SW480 (cell line): ENCODE results near the gene C10orf53.

Source experiments
- DNase-seq: peaks from one replicate; pipeline ENCODE4 v3.0.0-alpha.2; 2016; ENCODE audit warnings: low spot score

The C10orf53 gene

GRCh38 chr10:49737474-49738201, 58.2 kb downstream of the C10orf53 start:
- no peak for DNase-seq

GRCh38 chr10:49738616-49739360, 59.3 kb downstream of the C10orf53 start:
- no peak for DNase-seq

GRCh38 chr10:49739426-49739825, 60.0 kb downstream of the C10orf53 start:
- DNase-seq, result no peak

GRCh38 chr10:49740346-49741107, 61.1 kb downstream of the C10orf53 start:
- DNase-seq, result no peak

GRCh38 chr10:49741108-49741995, 61.9 kb downstream of the C10orf53 start:
- no peak for DNase-seq

- no peak for DNase-seq
Measured at GRCh38 chr10:49742683-49743463, 63.4 kb downstream of the C10orf53 start.

- no peak for DNase-seq
Measured at GRCh38 chr10:49743464-49744075, 64.1 kb downstream of the C10orf53 start.

- DNase-seq, result no peak
Measured at GRCh38 chr10:49744091-49744685, 64.7 kb downstream of the C10orf53 start.

GRCh38 chr10:49744924-49745605, 65.6 kb downstream of the C10orf53 start:
- no peak for DNase-seq

GRCh38 chr10:49745756-49746155, 66.3 kb downstream of the C10orf53 start:
- no peak for DNase-seq

GRCh38 chr10:49746626-49747302, 67.3 kb downstream of the C10orf53 start:
- no peak for DNase-seq
